Keratinocyte (primary cell): Measurements from ENCODE around the gene GDAP2. TPM values are rescaled to one million over a fixed set of nuclear protein-coding genes. Genes with fewer than 3 reads are reported as not detected.

Source experiments
- DNase-seq: peaks from one replicate; pipeline ENCODE4 v3.0.0-alpha.2; 2011; ENCODE audit warnings: low read depth, missing footprints, low spot score
- FAIRE-seq: peaks from 2 replicates; lab custom pipeline; 2011; peaks lifted over from hg19 to GRCh38; lab: Jason Lieb, UNC
- H2AFZ ChIP-seq: 2 replicates; pipeline ENCODE4 v1.6.0; 2012; ENCODE audit warnings: low read length, control low read depth, inconsistent platforms; ENCODE audit not compliant: control insufficient read depth
- H3K27ac ChIP-seq: 2 replicates; pipeline ENCODE4 v1.5.1; 2011; ENCODE audit warnings: low read length; ENCODE audit not compliant: control insufficient read depth, insufficient read depth
- H3K27me3 ChIP-seq: 3 replicates; pipeline ENCODE4 v1.6.0; 2011; ENCODE audit warnings: low read length; ENCODE audit not compliant: control insufficient read depth, insufficient read depth; ENCODE audit errors: extremely low read depth
- H3K36me3 ChIP-seq, 2 experiments: 2 replicates in 1 of 2; 3 replicates in 1 of 2; pipeline ENCODE4 v1.5.1; 2011; ENCODE audit warnings: low read length in 2 of 2, mild to moderate bottlenecking in 1 of 2; ENCODE audit not compliant: control insufficient read depth in 2 of 2, insufficient read depth in 2 of 2; ENCODE audit errors: extremely low read depth in 1 of 2
- H3K4me1 ChIP-seq: 3 replicates; pipeline ENCODE4 v1.5.1; 2011; ENCODE audit warnings: low read length; ENCODE audit not compliant: control insufficient read depth, insufficient read depth; ENCODE audit errors: extremely low read depth
- H3K4me2 ChIP-seq: 3 replicates; pipeline ENCODE4 v1.6.0; 2011; ENCODE audit warnings: low read depth, low read length; ENCODE audit not compliant: control insufficient read depth, insufficient read depth; ENCODE audit errors: extremely low read depth
- H3K4me3 ChIP-seq, 3 experiments: fragments of 200-600 bp in 1 of 3; sonication (generic) in 1 of 3; 2 replicates in 2 of 3; 3 replicates in 1 of 3; pipeline ENCODE4 v1.5.1; 2011 to 2016; ENCODE audit warnings: low read length in 3 of 3, mild to moderate bottlenecking in 3 of 3, control low read depth in 2 of 3, inconsistent platforms in 1 of 3, low read depth in 1 of 3, mixed read lengths in 1 of 3, mixed run types in 1 of 3, moderate library complexity in 1 of 3; ENCODE audit not compliant: control insufficient read depth in 2 of 3, insufficient read depth in 2 of 3; ENCODE audit errors: extremely low read depth in 1 of 3
- H3K79me2 ChIP-seq: 2 replicates; pipeline ENCODE4 v1.6.0; 2012; ENCODE audit warnings: low read length; ENCODE audit not compliant: control insufficient read depth, insufficient read depth
- H3K9ac ChIP-seq: 3 replicates; pipeline ENCODE4 v1.6.0; 2011; ENCODE audit warnings: low read length; ENCODE audit not compliant: control insufficient read depth, insufficient read depth; ENCODE audit errors: extremely low read depth
- H3K9me1 ChIP-seq: 3 replicates; pipeline ENCODE4 v1.6.0; 2011; ENCODE audit warnings: low read length; ENCODE audit not compliant: control insufficient read depth, insufficient read depth; ENCODE audit errors: extremely low read depth
- H3K9me3 ChIP-seq: 2 replicates; pipeline ENCODE4 v1.5.1; 2012; ENCODE audit warnings: low read depth, low read length; ENCODE audit not compliant: control insufficient read depth
- H4K20me1 ChIP-seq: 3 replicates; pipeline ENCODE4 v1.6.0; 2011; ENCODE audit warnings: low read length; ENCODE audit not compliant: control insufficient read depth, insufficient read depth; ENCODE audit errors: extremely low read depth
- EZH2 ChIP-seq: IDR thresholded peaks from one replicate; pipeline ENCODE4 v1.6.1; 2012; ENCODE audit warnings: inconsistent platforms, mild to moderate bottlenecking, low read length, moderate library complexity
- dilution Hi-C: fragments of 300-500 bp; cut with MboI; formaldehyde crosslinking; loops from one replicate; pipeline ENCODE4 v1.7.0; 2020; ENCODE audit warnings: low sequenced_read_pairs; ENCODE audit not compliant: extremely low pct_ligation_motif_present
- polyA plus RNA-seq, 5 experiments: library from polyadenylated mRNA; depleted of rRNA in 3 of 5; stranded (reverse) in 3 of 5; stranded (forward) in 1 of 5; unstranded in 1 of 5; fragments of >200 nt; gene quantifications; 1 replicate in 1 of 5; 2 replicates in 3 of 5; 3 replicates in 1 of 5; pipeline versions ENCODE4 v1.2.1 to v1.2.3, GENCODE V29; 2011 to 2012; ENCODE audit warnings: missing spikeins in 2 of 5, low read depth in 1 of 5, low replicate concordance in 1 of 5
- TF ChIP-seq, protein P1 (sequence below), 3 experiments: IDR thresholded peaks in 1 of 3; conservative IDR thresholded peaks in 1 of 3; optimal IDR thresholded peaks in 1 of 3; 2 replicates in 2 of 3; 3 replicates in 1 of 3; pipeline versions ENCODE3 to v1.5.1; 2011; ENCODE audit warnings: low read length in 3 of 3, mild to moderate bottlenecking in 3 of 3, moderate library complexity in 2 of 3, control low read depth in 1 of 3, inconsistent platforms in 1 of 3; ENCODE audit not compliant: insufficient read depth in 2 of 3; ENCODE audit errors: extremely low read depth in 1 of 3

GDAP2 gene
- polyA plus RNA-seq, 1 donor (not counting 4 experiments of a cell fraction or from before 2014, with no cell fraction given), result 15.7 TPM

DNA sequence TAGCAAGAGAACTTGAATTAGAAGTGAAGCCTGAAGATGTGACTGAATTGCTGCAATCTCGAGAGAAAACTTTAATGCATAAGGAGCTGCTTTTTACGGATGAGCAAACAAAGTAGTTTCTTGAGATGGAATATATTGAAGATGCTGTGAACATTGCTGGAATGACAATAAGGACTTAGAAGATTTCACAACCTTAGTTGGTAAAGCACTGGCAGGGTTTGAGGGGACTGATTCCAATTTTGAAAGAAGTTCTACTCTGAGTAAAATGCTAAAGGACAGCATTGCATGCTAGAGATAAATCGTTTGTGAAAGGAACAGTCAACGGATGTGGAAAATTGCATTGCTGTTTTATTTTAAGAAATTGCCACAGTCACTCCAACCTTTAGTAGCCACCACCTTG is 69.5 kb downstream of the GDAP2 start:
- H3K9me1 ChIP-seq, result no peaks in the 10 kb centered on the region
- TF ChIP-seq, protein P1, sequence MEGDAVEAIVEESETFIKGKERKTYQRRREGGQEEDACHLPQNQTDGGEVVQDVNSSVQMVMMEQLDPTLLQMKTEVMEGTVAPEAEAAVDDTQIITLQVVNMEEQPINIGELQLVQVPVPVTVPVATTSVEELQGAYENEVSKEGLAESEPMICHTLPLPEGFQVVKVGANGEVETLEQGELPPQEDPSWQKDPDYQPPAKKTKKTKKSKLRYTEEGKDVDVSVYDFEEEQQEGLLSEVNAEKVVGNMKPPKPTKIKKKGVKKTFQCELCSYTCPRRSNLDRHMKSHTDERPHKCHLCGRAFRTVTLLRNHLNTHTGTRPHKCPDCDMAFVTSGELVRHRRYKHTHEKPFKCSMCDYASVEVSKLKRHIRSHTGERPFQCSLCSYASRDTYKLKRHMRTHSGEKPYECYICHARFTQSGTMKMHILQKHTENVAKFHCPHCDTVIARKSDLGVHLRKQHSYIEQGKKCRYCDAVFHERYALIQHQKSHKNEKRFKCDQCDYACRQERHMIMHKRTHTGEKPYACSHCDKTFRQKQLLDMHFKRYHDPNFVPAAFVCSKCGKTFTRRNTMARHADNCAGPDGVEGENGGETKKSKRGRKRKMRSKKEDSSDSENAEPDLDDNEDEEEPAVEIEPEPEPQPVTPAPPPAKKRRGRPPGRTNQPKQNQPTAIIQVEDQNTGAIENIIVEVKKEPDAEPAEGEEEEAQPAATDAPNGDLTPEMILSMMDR (optimal IDR thresholded peaks at IDR 0.05 in 1 of 3, IDR thresholded peaks at IDR 0.05 in 1 of 3, conservative IDR thresholded peaks at IDR 0.05 in 1 of 3; ENCODE audit: extremely low read depth in 1 of 3, insufficient read depth in 2 of 3, low read length in 3 of 3), result no peak
- no peak for TF ChIP-seq EZH2
- no peaks in the 10 kb centered on the region for H3K36me3 ChIP-seq
- dilution Hi-C loops, result no loop called here
- H3K9me3 ChIP-seq, result no peaks in the 10 kb centered on the region
- FAIRE-seq (no peak), DNase-seq (no peak)
- no peaks in the 10 kb centered on the region for H3K27me3 ChIP-seq
- no peaks in the 10 kb centered on the region for H3K79me2 ChIP-seq
- H2AFZ ChIP-seq, result no peak overlapping the region
- H3K27ac ChIP-seq, result no peak overlapping the region
- H3K9ac ChIP-seq, result no peak overlapping the region
- H3K4me3 ChIP-seq, result no peak overlapping the region
- H3K4me1 ChIP-seq, result no peaks in the 10 kb centered on the region
- H3K4me2 ChIP-seq, result no peak overlapping the region
- H4K20me1 ChIP-seq, result no peaks in the 10 kb centered on the region

DNA sequence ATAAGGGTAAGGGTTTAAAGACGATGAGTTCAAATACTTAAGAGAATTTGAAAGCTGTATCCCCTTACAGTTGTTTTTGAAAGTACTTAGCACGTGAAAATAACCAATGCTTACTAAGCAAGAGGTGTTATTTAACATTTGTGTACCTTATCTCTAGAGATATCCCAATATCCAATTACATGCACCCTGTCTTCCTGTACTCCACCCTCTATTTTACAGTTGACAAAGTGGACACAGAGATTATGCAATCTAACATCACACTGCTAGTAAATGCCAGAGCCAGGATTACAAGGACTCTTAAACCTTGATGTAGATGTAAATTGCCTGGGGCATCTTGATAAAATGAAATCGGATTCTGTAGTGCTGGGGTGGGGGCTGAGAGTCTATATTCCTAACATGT is 72.0 kb downstream of the GDAP2 start:
- no peak for TF ChIP-seq EZH2
- TF ChIP-seq, protein P1 (optimal IDR thresholded peaks at IDR 0.05 in 1 of 3, IDR thresholded peaks at IDR 0.05 in 1 of 3, conservative IDR thresholded peaks at IDR 0.05 in 1 of 3; ENCODE audit: extremely low read depth in 1 of 3, insufficient read depth in 2 of 3, low read length in 3 of 3), result no peak
- dilution Hi-C loops, result no loop called here
- DNase-seq (no peak), FAIRE-seq (no peak)
- Histone ChIP-seq H2AFZ (no peak overlapping the region), H3K9me1 (no peaks in the 10 kb centered on the region), H4K20me1 (no peaks in the 10 kb centered on the region), H3K4me2 (no peak overlapping the region), H3K9me3 (no peaks in the 10 kb centered on the region), H3K27ac (no peak overlapping the region), H3K27me3 (no peaks in the 10 kb centered on the region), H3K9ac (no peak overlapping the region), H3K36me3 (no peaks in the 10 kb centered on the region), H3K4me1 (no peaks in the 10 kb centered on the region), H3K4me3 (no peak overlapping the region), H3K79me2 (no peaks in the 10 kb centered on the region)
